CD4-positive, alpha-beta T cell (primary cell): ENCODE data around the gene BTBD18. TPM values are rescaled to one million over a fixed set of nuclear protein-coding genes. Genes with fewer than 3 reads are reported as not detected.

Experiments used
- ATAC-seq: fragments of 200-7000 bp; cut with Tn5 transposase; one replicate; pipeline ENCODE4 v1.10.0; 2022; ENCODE audit warnings: mild to moderate bottlenecking; ENCODE audit not compliant: poor library complexity
- CTCF ChIA-PET: fragments of 350-600 bp; sonication (Branson Sonifier 250); formaldehyde crosslinking; loops from one replicate; lab custom pipeline; 2021; ENCODE audit warnings: antibody characterized with exemption, inconsistent platforms; lab: Charles Lee
- POLR2A ChIA-PET: fragments of 350-600 bp; sonication (Branson Sonifier 250); formaldehyde crosslinking; loops from one replicate; lab custom pipeline; 2021; ENCODE audit warnings: antibody characterized with exemption, inconsistent platforms; lab: Charles Lee
- DNase-seq, 14 experiments: peaks; one replicate each; pipeline ENCODE4 v3.0.0-alpha.2; 2013 to 2020; ENCODE audit warnings: mixed read lengths in 2 of 14
- H3K27ac ChIP-seq, 2 donors: one replicate each; pipeline versions ENCODE4 v1.5.1 to v1.7.0; 2013; ENCODE audit warnings: low read length in 2 of 2, low read depth in 1 of 2, mild to moderate bottlenecking in 1 of 2
- H3K27me3 ChIP-seq, 2 experiments: 1 replicate in 1 of 2; 2 replicates in 1 of 2; pipeline versions ENCODE4 v1.6.1 to v1.7.0; 2013; ENCODE audit warnings: low read length in 2 of 2, control low read depth in 1 of 2, mild to moderate bottlenecking in 1 of 2, moderate library complexity in 1 of 2; ENCODE audit not compliant: insufficient read depth in 2 of 2, control insufficient read depth in 1 of 2
- H3K36me3 ChIP-seq: one replicate; pipeline ENCODE4 v1.6.1; 2013; ENCODE audit warnings: low read length, control low read depth; ENCODE audit not compliant: insufficient read depth
- H3K4me1 ChIP-seq: one replicate; pipeline ENCODE4 v1.6.1; 2013; ENCODE audit warnings: low read length, control low read depth; ENCODE audit not compliant: insufficient read depth
- H3K4me3 ChIP-seq: one replicate; pipeline ENCODE4 v1.5.1; 2013; ENCODE audit warnings: mild to moderate bottlenecking, low read length, moderate library complexity
- H3K9me3 ChIP-seq, 2 experiments: 1 replicate in 1 of 2; 2 replicates in 1 of 2; pipeline versions ENCODE4 v1.6.1 to v1.7.0; 2013; ENCODE audit warnings: low read length in 2 of 2, mild to moderate bottlenecking in 2 of 2, control low read depth in 1 of 2, moderate library complexity in 1 of 2; ENCODE audit not compliant: control insufficient read depth in 1 of 2, insufficient read depth in 1 of 2
- H3K27ac Mint-ChIP-seq: one replicate; pipeline ENCODE4 v1.8.0; 2020; ENCODE audit warnings: mixed read lengths
- H3K27me3 Mint-ChIP-seq: one replicate; pipeline ENCODE4 v1.8.0; 2021; ENCODE audit warnings: mixed read lengths
- H3K36me3 Mint-ChIP-seq: one replicate; pipeline ENCODE4 v1.8.0; 2021; ENCODE audit warnings: low read depth, mixed read lengths
- H3K4me1 Mint-ChIP-seq: one replicate; pipeline ENCODE4 v1.8.0; 2021; ENCODE audit warnings: low read depth, mixed read lengths
- H3K4me3 Mint-ChIP-seq: one replicate; pipeline ENCODE4 v1.8.0; 2020; ENCODE audit warnings: mild to moderate bottlenecking, mixed read lengths
- H3K9me3 Mint-ChIP-seq: one replicate; pipeline ENCODE4 v1.8.0; 2020; ENCODE audit warnings: mixed read lengths
- CTCF ChIP-seq: fragments of 200-600 bp; IDR thresholded peaks from one replicate; pipeline ENCODE4 v1.8.0; 2022; ENCODE audit warnings: antibody characterized with exemption, mild to moderate bottlenecking
- intact Hi-C, 2 experiments: fragments of 100-400 bp; cut with DNase I in 1 of 2; cut with micrococcal nuclease in 1 of 2; formaldehyde crosslinking; loops; one replicate each; pipeline versions ENCODE4 v1.15.1 to v1.9.0; 2023 to 2025; cut with DNase I, micrococcal nuclease
- total RNA-seq, 174 experiments: library from RNA in 2 of 174; stranded (reverse) in 2 of 174; gene quantifications; one replicate each; pipeline ENCODE4 v1.2.3 and lab custom pipeline; 2021 to 2026

BTBD18 gene
- total RNA-seq, 2 experiments from 2014 or later: not detected

GRCh38 chr11:57745206-57745605, 6.4 kb downstream of the BTBD18 start:
- H3K36me3 Mint-ChIP-seq: peaks cover 69% of the 10 kb centered on the region
- CTCF ChIA-PET: interaction anchor here (8.5 kb wide), 1 partner anchor 55 kb away, joined by 45 read pairs; no protein-coding TSS in a partner anchor

GRCh38 chr11:57744357-57744756, 7.3 kb downstream of the BTBD18 start:
- intact Hi-C loops: loop anchor here in 1 of 2 experiments (10.0 kb wide), 1 partner anchor 420 kb away; the partner anchor contains the start of gene TNKS1BP1
- no peak for DNase-seq
- peak overlapping the region; percentile 75 for H3K4me3 Mint-ChIP-seq
- Histone ChIP-seq H3K27me3 (no peaks in the 10 kb centered on the region), H3K4me1 (peaks cover 31% of the 10 kb centered on the region), H3K27ac (peak overlapping the region in 1 of 2 donors; percentile 22), H3K9me3 (no peaks in the 10 kb centered on the region), H3K36me3 (peaks cover 43% of the 10 kb centered on the region), H3K4me3 (no peak overlapping the region)
- CTCF ChIA-PET: interaction anchor here (0.6 to 8.5 kb wide), 2 partner anchors 54 to 56 kb away, joined by 5 to 45 read pairs; no protein-coding TSS in a partner anchor
- H3K4me1 Mint-ChIP-seq: peaks cover 44% of the 10 kb centered on the region
- no peak for TF ChIP-seq CTCF
- H3K9me3 Mint-ChIP-seq: no peaks in the 10 kb centered on the region
- H3K27me3 Mint-ChIP-seq: no peaks in the 10 kb centered on the region
- POLR2A ChIA-PET: interaction anchor here (1.3 to 2.0 kb wide), 3 partner anchors 20 to 409 kb away, joined by 3 to 6 read pairs (median 4); partner anchors contain the start of genes MED19, SSRP1 and TMX2
- peak overlapping the region; percentile 80 for H3K27ac Mint-ChIP-seq
- no peak for ATAC-seq
- H3K36me3 Mint-ChIP-seq: peaks cover 69% of the 10 kb centered on the region

More at GRCh38 chr11:57745206-57745605, 6.4 kb downstream of the BTBD18 start:
- Histone ChIP-seq H3K9me3 (no peaks in the 10 kb centered on the region), H3K36me3 (peaks cover 43% of the 10 kb centered on the region), H3K4me3 (no peak overlapping the region), H3K4me1 (peaks cover 31% of the 10 kb centered on the region), H3K27ac (no peak overlapping the region), H3K27me3 (no peaks in the 10 kb centered on the region)
- Mint-ChIP-seq H3K4me1 (peaks cover 44% of the 10 kb centered on the region), H3K4me3 (peak overlapping the region; percentile 46), H3K9me3 (no peaks in the 10 kb centered on the region), H3K27ac (peak overlapping the region; percentile 80), H3K27me3 (no peaks in the 10 kb centered on the region)
- POLR2A ChIA-PET: interaction anchor here (1.3 to 2.0 kb wide), 3 partner anchors 19 to 410 kb away, joined by 3 to 6 read pairs (median 4); partner anchors contain the start of genes MED19, SSRP1 and TMX2
- intact Hi-C loops: loop anchor here in 1 of 2 experiments (10.0 kb wide), 1 partner anchor 420 kb away; the partner anchor contains the start of gene TNKS1BP1
- no peak for DNase-seq
- no peak for TF ChIP-seq CTCF
- no peak for ATAC-seq

GRCh38 chr11:57742087-57742452, 9.5 kb downstream of the BTBD18 start:
- Histone ChIP-seq H3K36me3 (peaks cover 57% of the 10 kb centered on the region), H3K27ac (peak overlapping the region; percentile 91 to 96), H3K4me1 (peaks cover 31% of the 10 kb centered on the region), H3K4me3 (peak overlapping the region; percentile 92), H3K9me3 (no peaks in the 10 kb centered on the region), H3K27me3 (no peaks in the 10 kb centered on the region)
- no peaks in the 10 kb centered on the region for H3K27me3 Mint-ChIP-seq
- peak overlapping the region; percentile 97 for H3K4me3 Mint-ChIP-seq
- ChIA-PET CTCF (interaction anchor here (0.6 to 8.5 kb wide), 3 partner anchors 59 to 209 kb away, joined by 3 to 45 read pairs (median 5); no protein-coding TSS in a partner anchor), POLR2A (interaction anchor here (0.6 to 2.9 kb wide), 25 partner anchors 10 to 835 kb away, joined by 3 to 40 read pairs (median 5); partner anchors contain the start of genes BTBD18, LPXN, MED19 and SLC43A1)
- H3K36me3 Mint-ChIP-seq: peaks cover 75% of the 10 kb centered on the region
- H3K4me1 Mint-ChIP-seq: peaks cover 40% of the 10 kb centered on the region
- DNase-seq (peak in 1 of 14 experiments; percentile 2), ATAC-seq (no peak)
- H3K27ac Mint-ChIP-seq: peak overlapping the region; percentile 95
- intact Hi-C loops: loop anchor here in 1 of 2 experiments (10.0 kb wide), 1 partner anchor 417 kb away; the partner anchor contains the start of gene TNKS1BP1
- H3K9me3 Mint-ChIP-seq: no peaks in the 10 kb centered on the region
- no peak for TF ChIP-seq CTCF
